ENCODE results near the gene TMPRSS6. TPM values are rescaled to one million over a fixed set of nuclear protein-coding genes. Genes with fewer than 3 reads are reported as not detected.

TMPRSS6 gene
- total and polyA plus RNA-seq, 2 experiments from 2014 or later: 0.05 TPM; not detected in 1

- no peak for TF ChIP-seq EZH2 (IDR thresholded peaks at IDR 0.05; ENCODE audit: insufficient read depth, poor library complexity, severe bottlenecking)
- TF ChIP-seq EZH2phosphoT487 (IDR thresholded peaks at IDR 0.05; ENCODE audit: insufficient read depth, low read depth): no peak
- no peaks in the 10 kb centered on the region for H3K36me3 ChIP-seq (ENCODE audit: low read depth)
- no peak overlapping the region for H3K4me3 ChIP-seq
- no peak overlapping the region for H3K9ac ChIP-seq
- no peaks in the 10 kb centered on the region for H3K79me2 ChIP-seq (ENCODE audit: insufficient read depth)
- no peaks in the 10 kb centered on the region for H3K9me3 ChIP-seq (ENCODE audit: low read depth)
- H3K27me3 ChIP-seq (replicated peaks; ENCODE audit: insufficient read depth): peaks cover 20% of the 10 kb centered on the region; the same call in 1 of the 2 replicates
- in situ Hi-C loops (cut with MboI): no loop called here
- no peak overlapping the region for H3K27ac ChIP-seq
- H4K20me1 ChIP-seq (ENCODE audit: insufficient read depth): no peaks in the 10 kb centered on the region
- no peak overlapping the region for H2AFZ ChIP-seq
- H3K4me1 ChIP-seq (ENCODE audit: insufficient read depth): peaks cover 10% of the 10 kb centered on the region; the same call in 1 of the 2 replicates
- peaks cover 8% of the 10 kb centered on the region for H3F3A ChIP-seq (ENCODE audit: insufficient read depth)
- DNase-seq: no peak
- no peak overlapping the region for H3K4me2 ChIP-seq (ENCODE audit: unreplicated experiment)
- WGBS, 2 experiments (ENCODE audit: low coverage in 1 of 2, low lambda C conversion rate in 2 of 2, missing lambda C conversion rate in 2 of 2): 63 to 65% methylated on average over 8 of the region's 8 CpGs
- H3K9me2 ChIP-seq (ENCODE audit: insufficient read depth): no peaks in the 10 kb centered on the region
Measured at GRCh38 chr22:37155971-37156370, 46.5 kb upstream of the TMPRSS6 start.

GRCh38 chr22:37154925-37155712, 45.6 kb upstream of the TMPRSS6 start:
- Histone ChIP-seq H3K36me3 (ENCODE audit: low read depth) (no peaks in the 10 kb centered on the region), H3K4me1 (ENCODE audit: insufficient read depth) (peaks cover 10% of the 10 kb centered on the region; the same call in 1 of the 2 replicates), H3F3A (ENCODE audit: insufficient read depth) (peaks cover 8% of the 10 kb centered on the region), H3K79me2 (ENCODE audit: insufficient read depth) (no peaks in the 10 kb centered on the region), H3K9me3 (ENCODE audit: low read depth) (no peaks in the 10 kb centered on the region), H3K27ac (no peak overlapping the region), H3K27me3 (replicated peaks; ENCODE audit: insufficient read depth) (peaks cover 17% of the 10 kb centered on the region; the same call in 1 of the 2 replicates), H4K20me1 (ENCODE audit: insufficient read depth) (no peaks in the 10 kb centered on the region), H3K4me3 (no peak overlapping the region), H3K9me2 (ENCODE audit: insufficient read depth) (no peaks in the 10 kb centered on the region), H3K4me2 (ENCODE audit: unreplicated experiment) (no peak overlapping the region), H3K9ac (no peak overlapping the region), H2AFZ (no peak overlapping the region)
- no peak for TF ChIP-seq EZH2 (IDR thresholded peaks at IDR 0.05; ENCODE audit: insufficient read depth, poor library complexity, severe bottlenecking)
- no peak for TF ChIP-seq EZH2phosphoT487 (IDR thresholded peaks at IDR 0.05; ENCODE audit: insufficient read depth, low read depth)
- WGBS, 2 experiments (ENCODE audit: low coverage in 1 of 2, low lambda C conversion rate in 2 of 2, missing lambda C conversion rate in 2 of 2): 68 to 71% methylated on average over 7 of the region's 7 CpGs
- no peak for DNase-seq
- in situ Hi-C loops (cut with MboI): no loop called here

- H3K4me1 ChIP-seq (ENCODE audit: insufficient read depth): peaks cover 10% of the 10 kb centered on the region; the same call in 1 of the 2 replicates
- 73 to 77% methylated on average over 6 of the region's 6 CpGs for WGBS, 2 experiments (ENCODE audit: low coverage in 1 of 2, low lambda C conversion rate in 2 of 2, missing lambda C conversion rate in 2 of 2)
- H3K27ac ChIP-seq: no peak overlapping the region
- TF ChIP-seq EZH2 (IDR thresholded peaks at IDR 0.05; ENCODE audit: insufficient read depth, poor library complexity, severe bottlenecking) (no peak), EZH2phosphoT487 (IDR thresholded peaks at IDR 0.05; ENCODE audit: insufficient read depth, low read depth) (no peak)
- peaks cover 8% of the 10 kb centered on the region for H3F3A ChIP-seq (ENCODE audit: insufficient read depth)
- in situ Hi-C loops (cut with MboI): no loop called here
- H3K9me2 ChIP-seq (ENCODE audit: insufficient read depth): no peaks in the 10 kb centered on the region
- no peak overlapping the region for H3K4me2 ChIP-seq (ENCODE audit: unreplicated experiment)
- DNase-seq: no peak
- no peak overlapping the region for H3K4me3 ChIP-seq
- H3K36me3 ChIP-seq (ENCODE audit: low read depth): no peaks in the 10 kb centered on the region
- H2AFZ ChIP-seq: no peak overlapping the region
- H3K9me3 ChIP-seq (ENCODE audit: low read depth): no peaks in the 10 kb centered on the region
- no peaks in the 10 kb centered on the region for H4K20me1 ChIP-seq (ENCODE audit: insufficient read depth)
- no peaks in the 10 kb centered on the region for H3K79me2 ChIP-seq (ENCODE audit: insufficient read depth)
- peaks cover 9% of the 10 kb centered on the region; the same call in 1 of the 2 replicates for H3K27me3 ChIP-seq (replicated peaks; ENCODE audit: insufficient read depth)
- H3K9ac ChIP-seq: no peak overlapping the region
Measured at GRCh38 chr22:37153901-37154300, 44.4 kb upstream of the TMPRSS6 start.

- no peaks in the 10 kb centered on the region for H3K36me3 ChIP-seq (ENCODE audit: low read depth)
- no peak overlapping the region for H3K9ac ChIP-seq
- no peak for TF ChIP-seq EZH2phosphoT487 (IDR thresholded peaks at IDR 0.05; ENCODE audit: insufficient read depth, low read depth)
- no peak for TF ChIP-seq EZH2 (IDR thresholded peaks at IDR 0.05; ENCODE audit: insufficient read depth, poor library complexity, severe bottlenecking)
- no peaks in the 10 kb centered on the region for H3F3A ChIP-seq (ENCODE audit: insufficient read depth)
- H3K27ac ChIP-seq: no peak overlapping the region
- no peaks in the 10 kb centered on the region for H3K9me3 ChIP-seq (ENCODE audit: low read depth)
- no peaks in the 10 kb centered on the region for H3K4me1 ChIP-seq (ENCODE audit: insufficient read depth)
- H3K9me2 ChIP-seq (ENCODE audit: insufficient read depth): no peaks in the 10 kb centered on the region
- DNase-seq: no peak
- no peaks in the 10 kb centered on the region for H4K20me1 ChIP-seq (ENCODE audit: insufficient read depth)
- in situ Hi-C loops (cut with MboI): no loop called here
- peaks cover 9% of the 10 kb centered on the region; the same call in 1 of the 2 replicates for H3K27me3 ChIP-seq (replicated peaks; ENCODE audit: insufficient read depth)
- no peaks in the 10 kb centered on the region for H3K79me2 ChIP-seq (ENCODE audit: insufficient read depth)
- H2AFZ ChIP-seq: no peak overlapping the region
- no peak overlapping the region for H3K4me3 ChIP-seq
- no peak overlapping the region for H3K4me2 ChIP-seq (ENCODE audit: unreplicated experiment)
Measured at GRCh38 chr22:37151401-37151800, 41.9 kb upstream of the TMPRSS6 start.
